GM18499 (cell line): ENCODE data around the gene LINGO4.

ENCODE experiments used
- ATAC-seq: cut with Tn5 transposase; IDR thresholded peaks from one replicate; pipeline ENCODE4 v1.9.1; 2021; ENCODE audit warnings: moderate number of reproducible peaks; ENCODE audit not compliant: insufficient read depth, unreplicated experiment

LINGO4 gene

GRCh38 chr1:151834239-151834638 is 29.0 kb upstream of the LINGO4 start:
- no peak for ATAC-seq

- ATAC-seq: no peak
Measured at GRCh38 chr1:151833172-151833900, 28.1 kb upstream of the LINGO4 start.

GRCh38 chr1:151832318-151832980 is 27.2 kb upstream of the LINGO4 start:
- no peak for ATAC-seq

- no peak for ATAC-seq
Measured at GRCh38 chr1:151831605-151832004, 26.4 kb upstream of the LINGO4 start, which contains the start of gene RORC. Gene RORC (minus strand): TSS chr1:151831802. CDS start chr1:151831764, 38 bp downstream.

- ATAC-seq: no peak
Measured at GRCh38 chr1:151831256-151831591, 26.0 kb upstream of the LINGO4 start.

- ATAC-seq: no peak
Measured at GRCh38 chr1:151830055-151830454, 24.8 kb upstream of the LINGO4 start.

- no peak for ATAC-seq
Measured at GRCh38 chr1:151829352-151830046, 24.3 kb upstream of the LINGO4 start.

- ATAC-seq: no peak
Measured at GRCh38 chr1:151828921-151829320, 23.7 kb upstream of the LINGO4 start.

- no peak for ATAC-seq
Measured at GRCh38 chr1:151827853-151828252, 22.6 kb upstream of the LINGO4 start.

GRCh38 chr1:151825751-151826660 is 20.8 kb upstream of the LINGO4 start:
- no peak for ATAC-seq

GRCh38 chr1:151825204-151825603 is 20.0 kb upstream of the LINGO4 start:
- ATAC-seq: no peak

GRCh38 chr1:151823175-151823574 is 18.0 kb upstream of the LINGO4 start:
- ATAC-seq: no peak

GRCh38 chr1:151822404-151822803 is 17.2 kb upstream of the LINGO4 start:
- ATAC-seq: no peak

- no peak for ATAC-seq
Measured at GRCh38 chr1:151820940-151821339, 15.7 kb upstream of the LINGO4 start.

- no peak for ATAC-seq
Measured at GRCh38 chr1:151819976-151820623, 14.9 kb upstream of the LINGO4 start.

GRCh38 chr1:151819227-151819835 is 14.1 kb upstream of the LINGO4 start:
- ATAC-seq: no peak

- no peak for ATAC-seq
Measured at GRCh38 chr1:151817353-151817730, 12.1 kb upstream of the LINGO4 start.

- no peak for ATAC-seq
Measured at GRCh38 chr1:151816548-151817352, 11.5 kb upstream of the LINGO4 start.
